GM23338 (cell line): ENCODE measurements around the gene SYNDIG1. TPM values are rescaled to one million over a fixed set of nuclear protein-coding genes. Genes with fewer than 3 reads are reported as not detected.

Experiments used
- ATAC-seq: fragments of 200-7000 bp; cut with Tn5 transposase; 3 replicates; pipeline ENCODE4 v1.9.1; 2020
- DNase-seq: peaks from one replicate; pipeline ENCODE4 v3.0.0-alpha.2; 2015; ENCODE audit warnings: low spot score
- H2AFZ ChIP-seq: fragments of 200-600 bp; sonication (generic); 2 replicates; pipeline ENCODE4 v1.8.0; 2016; ENCODE audit warnings: antibody characterized with exemption, mild to moderate bottlenecking, moderate library complexity
- H3F3A ChIP-seq: fragments of 200-600 bp; sonication (generic); replicated peaks from 2 replicates; pipeline ENCODE4 v1.8.0; 2017; ENCODE audit warnings: antibody characterized with exemption, mixed run types, low read depth
- H3K27ac ChIP-seq: fragments of 200-600 bp; sonication (generic); 2 replicates; pipeline ENCODE4 v1.6.1; 2016; ENCODE audit warnings: low read depth
- H3K27me3 ChIP-seq: fragments of 200-600 bp; sonication (generic); 2 replicates; pipeline ENCODE4 v1.8.0; 2016; ENCODE audit warnings: mild to moderate bottlenecking, mixed run types, moderate library complexity; ENCODE audit not compliant: insufficient read depth
- H3K36me3 ChIP-seq: fragments of 200-600 bp; sonication (generic); 2 replicates; pipeline ENCODE4 v1.8.0; 2016; ENCODE audit warnings: mild to moderate bottlenecking; ENCODE audit not compliant: insufficient read depth
- H3K4me1 ChIP-seq: fragments of 200-600 bp; sonication (generic); 2 replicates; pipeline ENCODE4 v1.8.0; 2016; ENCODE audit warnings: mild to moderate bottlenecking, moderate library complexity; ENCODE audit not compliant: insufficient read depth
- H3K4me2 ChIP-seq: fragments of 200-600 bp; sonication (generic); 2 replicates; pipeline ENCODE4 v1.7.1; 2017; ENCODE audit warnings: mixed run types
- H3K4me3 ChIP-seq: fragments of 200-600 bp; sonication (generic); 2 replicates; pipeline ENCODE4 v1.6.1; 2016; ENCODE audit warnings: mixed run types
- H3K79me2 ChIP-seq: fragments of 200-600 bp; sonication (generic); replicated peaks from 2 replicates; pipeline ENCODE4 v1.8.0; 2017; ENCODE audit warnings: mild to moderate bottlenecking; ENCODE audit not compliant: insufficient read depth
- H3K9me2 ChIP-seq: fragments of 200-600 bp; sonication (generic); 2 replicates; pipeline ENCODE4 v1.8.0; 2017; ENCODE audit not compliant: insufficient read depth
- H4K20me1 ChIP-seq: fragments of 200-600 bp; sonication (generic); replicated peaks from 2 replicates; pipeline ENCODE4 v1.8.0; 2017; ENCODE audit warnings: mild to moderate bottlenecking; ENCODE audit not compliant: insufficient read depth
- H3K27ac Mint-ChIP-seq: 2 replicates; pipeline ENCODE4 v1.8.0; 2020; ENCODE audit warnings: inconsistent platforms, mild to moderate bottlenecking, moderate library complexity, mixed read lengths
- H3K27me3 Mint-ChIP-seq: 3 replicates; pipeline ENCODE4 v1.8.0; 2022; ENCODE audit warnings: low read depth, mild to moderate bottlenecking, moderate library complexity, mixed read lengths, inconsistent platforms; ENCODE audit not compliant: insufficient read depth, poor library complexity
- H3K36me3 Mint-ChIP-seq: 3 replicates; pipeline ENCODE4 v1.8.0; 2021; ENCODE audit warnings: low read depth, mild to moderate bottlenecking, inconsistent platforms, moderate library complexity, mixed read lengths
- H3K4me1 Mint-ChIP-seq: 3 replicates; pipeline ENCODE4 v1.8.0; 2020; ENCODE audit warnings: mild to moderate bottlenecking, inconsistent platforms, mixed read lengths
- H3K4me3 Mint-ChIP-seq: 3 replicates; pipeline ENCODE4 v1.8.0; 2021; ENCODE audit warnings: moderate library complexity, mild to moderate bottlenecking, inconsistent platforms, mixed read lengths
- H3K9me3 Mint-ChIP-seq: 3 replicates; pipeline ENCODE4 v1.8.0; 2020; ENCODE audit warnings: moderate library complexity, mild to moderate bottlenecking, inconsistent platforms, mixed read lengths
- CREB1 ChIP-seq: fragments of 250-450 bp; sonication (Bioruptor Pico); IDR thresholded peaks from 2 replicates; pipeline ENCODE4 v1.5.0; 2020; ENCODE audit warnings: low read depth, mild to moderate bottlenecking, moderate library complexity
- CTCF ChIP-seq, 2 experiments: fragments of 200-600 bp in 1 of 2; sonication (generic) in 1 of 2; conservative IDR thresholded peaks; 2 replicates each; pipeline versions ENCODE4 v1.5.1 to v1.6.1; 2016 to 2017; ENCODE audit warnings: antibody characterized with exemption in 2 of 2, low read depth in 2 of 2, mild to moderate bottlenecking in 2 of 2, moderate library complexity in 1 of 2
- ETS1 ChIP-seq: IDR thresholded peaks from 2 replicates; pipeline ENCODE4 v1.6.1; 2016; ENCODE audit warnings: antibody characterized with exemption
- EZH2 ChIP-seq: fragments of 200-600 bp; sonication (generic); IDR thresholded peaks from one replicate; pipeline ENCODE4 v1.8.0; 2017; ENCODE audit warnings: antibody characterized with exemption, mild to moderate bottlenecking, low read depth; ENCODE audit not compliant: unreplicated experiment
- EZH2phosphoT487 ChIP-seq: fragments of 200-600 bp; sonication (generic); IDR thresholded peaks from one replicate; pipeline ENCODE4 v1.8.1; 2018; ENCODE audit warnings: antibody characterized with exemption; ENCODE audit not compliant: unreplicated experiment
- JUNB ChIP-seq: IDR thresholded peaks from one replicate; pipeline ENCODE4 v1.6.1; 2016; ENCODE audit warnings: antibody characterized with exemption; ENCODE audit not compliant: unreplicated experiment
- NANOG ChIP-seq: IDR thresholded peaks from 2 replicates; pipeline ENCODE4 v1.6.1; 2016; ENCODE audit warnings: antibody characterized with exemption, borderline replicate concordance
- POLR2AphosphoS5 ChIP-seq: IDR thresholded peaks from 2 replicates; pipeline ENCODE4 v1.6.1; 2016; ENCODE audit warnings: antibody characterized with exemption, low read depth
- REST ChIP-seq: IDR thresholded peaks from one replicate; pipeline ENCODE4 v1.6.1; 2018; ENCODE audit warnings: antibody characterized with exemption; ENCODE audit not compliant: unreplicated experiment
- STAT1 ChIP-seq: IDR thresholded peaks from one replicate; pipeline ENCODE4 v1.6.1; 2016; ENCODE audit warnings: antibody characterized with exemption; ENCODE audit not compliant: unreplicated experiment
- ZNF114 ChIP-seq: fragments of 250-450 bp; sonication (Bioruptor Pico); IDR thresholded peaks from 2 replicates; pipeline ENCODE4 v1.5.0; 2020; ENCODE audit warnings: mild to moderate bottlenecking, moderate library complexity
- ZNF331 ChIP-seq: fragments of 250-450 bp; sonication (Bioruptor Pico); IDR thresholded peaks from 2 replicates; pipeline ENCODE4 v1.5.0; 2020; ENCODE audit warnings: low read depth, mild to moderate bottlenecking, moderate library complexity
- ZNF462 ChIP-seq: fragments of 250-450 bp; sonication (Bioruptor Pico); IDR thresholded peaks from 2 replicates; pipeline ENCODE4 v1.5.0; 2020; ENCODE audit warnings: mild to moderate bottlenecking, moderate library complexity
- polyA plus RNA-seq: library from polyadenylated mRNA; unstranded; fragments of >200 nt; fragmentation: Nextera tagmentation; extraction: Ambion mirVana; gene quantifications from 2 replicates; pipeline ENCODE4 v1.2.1, GENCODE V29; 2016
- total RNA-seq: library from RNA; depleted of rRNA; stranded (reverse); fragments of >200 nt; shearing (Covaris generic); gene quantifications from 2 replicates; pipeline ENCODE4 v1.2.3, GENCODE V29; 2014

Gene SYNDIG1
- total and polyA plus RNA-seq, 2 experiments from 2014 or later = 2.8 to 4.8 TPM

GRCh38 chr20:24700166-24700860 is 230.9 kb downstream of the SYNDIG1 start:
- no peak overlapping the region for H3K27ac Mint-ChIP-seq

More at GRCh38 chr20:24700166-24700860, 230.9 kb downstream of the SYNDIG1 start:
- no peak overlapping the region for H3K27ac ChIP-seq
- H3K4me1 ChIP-seq = no peaks in the 10 kb centered on the region
- H3K27me3 Mint-ChIP-seq = peaks cover 10% of the 10 kb centered on the region
- H3K79me2 ChIP-seq = no peaks in the 10 kb centered on the region
- no peaks in the 10 kb centered on the region; the same call in 2 of the 3 replicates for H3K4me1 Mint-ChIP-seq
- H3K4me3 ChIP-seq = no peak overlapping the region
- DNase-seq (no peak), ATAC-seq (no peak)
- no peak overlapping the region for H3K4me3 Mint-ChIP-seq
- no peaks in the 10 kb centered on the region; the same call in 2 of the 3 replicates for H3K36me3 Mint-ChIP-seq
- no peaks in the 10 kb centered on the region for H3K36me3 ChIP-seq
- H3K27me3 ChIP-seq = no peaks in the 10 kb centered on the region
- H2AFZ ChIP-seq = no peak overlapping the region
- no peak overlapping the region for H3K4me2 ChIP-seq
- no peaks in the 10 kb centered on the region for H4K20me1 ChIP-seq
- no peaks in the 10 kb centered on the region for H3F3A ChIP-seq
- 0 out of 2 replicates have a peak, but pooled peaks cover 7% of the 10 kb centered on the region for H3K9me2 ChIP-seq
- TF ChIP-seq POLR2AphosphoS5 (no peak), REST (no peak), JUNB (no peak), ZNF114 (no peak), ZNF331 (CRISPR knock-in tag) (no peak), EZH2phosphoT487 (no peak), CTCF (conservative IDR thresholded peaks at IDR 0.05; ENCODE audit: low read depth in 2 of 2) (no peak), STAT1 (no peak), ETS1 (no peak), ZNF462 (CRISPR knock-in tag) (no peak), NANOG (no peak), EZH2 (no peak), CREB1 (CRISPR knock-in tag) (no peak)
- no peaks in the 10 kb centered on the region; the same call in 1 of the 3 replicates for H3K9me3 Mint-ChIP-seq
